Stimulated activated CD8-positive, alpha-beta memory T cell treated with anti-CD3 and anti-CD28 coated beads, Interleukin-7, amount 100 ng/mL, for 48 hours (primary cell): ENCODE measurements around the gene HCAR2.
"Not testable (repeated sequence)": the region's sequence is repeated elsewhere in the genome, so short reads cannot be mapped to it uniquely, and the experiment has no call there.

ENCODE experiments used
- DNase-seq, 2 donors: peaks; one replicate each; pipeline ENCODE4 v3.0.0-alpha.2; 2020; ENCODE audit warnings: low read depth in 1 of 2; ENCODE audit errors: extremely low read depth in 1 of 2

Gene HCAR2

GRCh38 chr12:122702890-122703611 is at the start of gene HCAR2:
HCAR2 (minus strand) TSS chr12:122703357; CDS start chr12:122703283, 74 bp downstream.
- not testable (repeated sequence) for DNase-seq

GRCh38 chr12:122752464-122753318 is 49.5 kb upstream of the HCAR2 start, which contains the start of gene DENR:
DENR (plus strand) TSS chr12:122752824; CDS start chr12:122753702, 878 bp downstream.
- peak; percentile 99 to 100 for DNase-seq

- not testable (repeated sequence) for DNase-seq
Measured at GRCh38 chr12:122750781-122751515, 47.8 kb upstream of the HCAR2 start.

GRCh38 chr12:122749569-122750332 is 46.6 kb upstream of the HCAR2 start:
- DNase-seq = no peak

- no peak for DNase-seq
Measured at GRCh38 chr12:122747224-122748135, 44.3 kb upstream of the HCAR2 start.

GRCh38 chr12:122743895-122744525 is 40.9 kb upstream of the HCAR2 start:
- DNase-seq = no peak

- DNase-seq = no peak
Measured at GRCh38 chr12:122740351-122740750, 37.2 kb upstream of the HCAR2 start.

- DNase-seq = no peak
Measured at GRCh38 chr12:122738571-122738970, 35.4 kb upstream of the HCAR2 start.

GRCh38 chr12:122732611-122733010 is 29.5 kb upstream of the HCAR2 start:
- DNase-seq = no peak

GRCh38 chr12:122732170-122732569 is 29.0 kb upstream of the HCAR2 start:
- DNase-seq = no peak

- peak; percentile 23 to 64 for DNase-seq
Measured at GRCh38 chr12:122730215-122731014, 27.3 kb upstream of the HCAR2 start, which contains the start of gene HCAR1. HCAR1 (minus strand) TSS chr12:122730844; CDS start chr12:122730339, 505 bp downstream.

- DNase-seq = no peak
Measured at GRCh38 chr12:122729583-122730214, 26.5 kb upstream of the HCAR2 start.

GRCh38 chr12:122726080-122726558 is 23.0 kb upstream of the HCAR2 start:
- DNase-seq = peak in 1 of 2 donors; percentile 29

- DNase-seq = no peak
Measured at GRCh38 chr12:122725452-122726079, 22.4 kb upstream of the HCAR2 start.

- DNase-seq = no peak
Measured at GRCh38 chr12:122724641-122725243, 21.6 kb upstream of the HCAR2 start.

- DNase-seq = no peak
Measured at GRCh38 chr12:122722387-122722786, 19.2 kb upstream of the HCAR2 start.
